HEK293T (cell line): Measurements from ENCODE around the gene CTNNA2.

Experiments
- CTCF ChIA-PET: fragments of 350-600 bp; formaldehyde crosslinking; extraction: SDS; loops from one replicate; lab custom pipeline; 2021; ENCODE audit warnings: antibody characterized with exemption, inconsistent platforms; lab: Yijun Ruan, JAX
- POLR2A ChIA-PET: fragments of 350-600 bp; formaldehyde crosslinking; extraction: SDS; loops from one replicate; lab custom pipeline; 2020; ENCODE audit warnings: antibody characterized with exemption, inconsistent platforms; lab: Yijun Ruan, JAX
- DNase-seq: peaks from one replicate; pipeline ENCODE4 v3.0.0; 2012; ENCODE audit warnings: mixed read lengths; ENCODE audit errors: extremely low spot score
- ARNT ChIP-seq: fragments of 450-650 bp; IDR thresholded peaks from 2 replicates; pipeline ENCODE4 v1.6.1; 2017; ENCODE audit warnings: mild to moderate bottlenecking
- BHLHE40 ChIP-seq: fragments of 450-650 bp; IDR thresholded peaks from 2 replicates; pipeline ENCODE4 v1.6.1; 2016; ENCODE audit warnings: mild to moderate bottlenecking, moderate library complexity, borderline replicate concordance
- CTBP1 ChIP-seq: fragments of 450-650 bp; IDR thresholded peaks from 2 replicates; pipeline ENCODE4 v1.6.1; 2016; ENCODE audit warnings: borderline replicate concordance
- ELF4 ChIP-seq: fragments of 450-650 bp; IDR thresholded peaks from 2 replicates; pipeline ENCODE4 v1.6.1; 2017; ENCODE audit warnings: antibody characterized with exemption
- FOXA1 ChIP-seq: fragments of 450-650 bp; IDR thresholded peaks from 2 replicates; pipeline ENCODE4 v1.6.1; 2016; ENCODE audit warnings: mild to moderate bottlenecking
- FOXK2 ChIP-seq: fragments of 450-650 bp; IDR thresholded peaks from 2 replicates; pipeline ENCODE4 v1.6.1; 2016; ENCODE audit warnings: mild to moderate bottlenecking
- FOXM1 ChIP-seq: fragments of 450-650 bp; IDR thresholded peaks from 2 replicates; pipeline ENCODE4 v1.6.1; 2017; ENCODE audit warnings: mild to moderate bottlenecking, borderline replicate concordance
- HDGF ChIP-seq: fragments of 450-650 bp; IDR thresholded peaks from 2 replicates; pipeline ENCODE4 v1.6.1; 2017; ENCODE audit warnings: antibody characterized with exemption, borderline replicate concordance
- L3MBTL2 ChIP-seq: fragments of 450-650 bp; conservative IDR thresholded peaks from 2 replicates; pipeline ENCODE4 v1.6.1; 2016; ENCODE audit warnings: mild to moderate bottlenecking
- LEF1 ChIP-seq: fragments of 450-650 bp; IDR thresholded peaks from 2 replicates; pipeline ENCODE4 v1.6.1; 2017; ENCODE audit warnings: mild to moderate bottlenecking, borderline replicate concordance
- NFRKB ChIP-seq: fragments of 450-650 bp; IDR thresholded peaks from 2 replicates; pipeline ENCODE4 v1.6.1; 2016; ENCODE audit warnings: mild to moderate bottlenecking, moderate library complexity
- SP1 ChIP-seq: fragments of 450-650 bp; IDR thresholded peaks from 2 replicates; pipeline ENCODE4 v1.6.1; 2017
- SUZ12 ChIP-seq: fragments of 450-650 bp; IDR thresholded peaks from 2 replicates; pipeline ENCODE4 v1.6.1; 2016; ENCODE audit warnings: mild to moderate bottlenecking
- TARDBP ChIP-seq: fragments of 450-650 bp; IDR thresholded peaks from 2 replicates; pipeline ENCODE4 v1.6.1; 2016
- ZNF384 ChIP-seq: fragments of 450-650 bp; IDR thresholded peaks from 2 replicates; pipeline ENCODE4 v1.6.1; 2016
- TF ChIP-seq, protein P1 (sequence below): fragments of 450-650 bp; IDR thresholded peaks from 2 replicates; pipeline ENCODE4 v1.6.1; 2016

CTNNA2 gene

DNA sequence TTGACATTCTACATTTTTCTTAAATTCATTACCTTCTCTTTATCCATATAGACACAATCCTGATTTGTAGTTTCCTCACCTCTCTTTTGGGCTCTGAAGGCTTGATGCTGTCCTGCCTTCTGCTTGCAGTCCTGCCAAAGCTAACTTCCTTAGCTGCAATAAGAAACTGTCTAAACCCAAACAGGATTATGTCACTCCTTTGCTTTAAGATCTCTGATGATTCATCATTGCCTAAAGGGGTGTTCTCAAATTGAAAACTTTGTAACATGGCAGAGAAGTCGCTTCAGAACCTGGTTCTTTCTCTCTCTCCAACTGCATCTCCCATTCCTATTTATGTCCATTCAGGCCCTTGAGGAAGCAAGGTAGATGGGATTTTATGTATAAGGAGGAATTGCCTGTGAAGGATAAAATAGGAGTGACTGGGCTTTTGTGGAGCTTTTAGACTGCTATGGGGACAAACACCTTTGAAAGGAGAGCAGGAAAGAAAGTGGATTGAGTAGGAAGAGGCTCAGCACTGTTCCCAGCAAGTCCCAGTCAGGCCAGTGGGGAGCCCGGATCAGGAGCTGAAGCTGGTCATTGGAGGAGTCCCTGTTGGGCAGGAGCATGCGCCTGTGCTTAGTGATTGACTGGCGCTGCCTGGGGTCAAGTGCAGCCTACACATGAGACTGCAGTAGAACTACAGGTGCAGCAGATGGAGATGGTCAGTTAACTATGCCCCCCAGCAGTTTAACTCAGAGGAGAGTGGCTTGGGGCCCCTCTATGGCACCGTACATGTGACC, 390.6 kb downstream of the CTNNA2 start:
- no peak for TF ChIP-seq BHLHE40
- TF ChIP-seq CTBP1: no peak
- TF ChIP-seq HDGF: no peak
- no peak for TF ChIP-seq L3MBTL2
- TF ChIP-seq ELF4: no peak
- no peak for TF ChIP-seq FOXK2
- TF ChIP-seq LEF1: no peak
- no peak for TF ChIP-seq NFRKB
- TF ChIP-seq FOXA1: no peak
- no peak for TF ChIP-seq SUZ12
- no peak for TF ChIP-seq ZNF384
- ChIA-PET CTCF (no interaction called here), POLR2A (no interaction called here)
- DNase-seq: no peak

GRCh38 chr2:79906139-79906890, 393.5 kb downstream of the CTNNA2 start:
- TF ChIP-seq FOXA1 (no peak), ARNT (no peak), TARDBP (no peak), ELF4 (no peak), BHLHE40 (no peak), CTBP1 (no peak), SUZ12 (no peak), FOXK2 (no peak), SP1 (no peak), NFRKB (no peak), L3MBTL2 (no peak), LEF1 (no peak), FOXM1 (no peak), ZNF384 (no peak), HDGF (no peak)
- TF ChIP-seq, protein P1, sequence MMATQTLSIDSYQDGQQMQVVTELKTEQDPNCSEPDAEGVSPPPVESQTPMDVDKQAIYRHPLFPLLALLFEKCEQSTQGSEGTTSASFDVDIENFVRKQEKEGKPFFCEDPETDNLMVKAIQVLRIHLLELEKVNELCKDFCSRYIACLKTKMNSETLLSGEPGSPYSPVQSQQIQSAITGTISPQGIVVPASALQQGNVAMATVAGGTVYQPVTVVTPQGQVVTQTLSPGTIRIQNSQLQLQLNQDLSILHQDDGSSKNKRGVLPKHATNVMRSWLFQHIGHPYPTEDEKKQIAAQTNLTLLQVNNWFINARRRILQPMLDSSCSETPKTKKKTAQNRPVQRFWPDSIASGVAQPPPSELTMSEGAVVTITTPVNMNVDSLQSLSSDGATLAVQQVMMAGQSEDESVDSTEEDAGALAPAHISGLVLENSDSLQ: no peak
- CTCF ChIA-PET: no interaction called here
- no peak for DNase-seq
- POLR2A ChIA-PET: no interaction called here

DNA sequence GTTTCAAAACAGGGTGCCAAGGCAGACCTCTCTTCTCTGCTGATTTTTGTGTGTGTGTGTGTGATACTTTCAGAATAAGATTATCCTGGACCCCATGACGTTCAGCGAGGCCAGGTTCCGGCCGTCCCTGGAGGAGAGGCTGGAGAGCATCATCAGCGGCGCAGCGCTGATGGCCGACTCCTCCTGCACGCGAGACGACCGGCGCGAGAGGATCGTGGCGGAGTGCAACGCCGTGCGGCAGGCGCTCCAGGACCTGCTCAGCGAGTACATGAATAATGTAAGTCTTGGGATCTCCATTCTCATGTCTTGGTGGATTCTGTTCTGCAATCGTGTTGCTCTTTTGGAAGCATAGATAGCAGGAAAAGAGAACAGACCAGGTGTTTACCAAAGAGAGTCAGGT, 396.7 kb downstream of the CTNNA2 start:
- POLR2A ChIA-PET: no interaction called here
- CTCF ChIA-PET: no interaction called here
- DNase-seq: no peak

DNA sequence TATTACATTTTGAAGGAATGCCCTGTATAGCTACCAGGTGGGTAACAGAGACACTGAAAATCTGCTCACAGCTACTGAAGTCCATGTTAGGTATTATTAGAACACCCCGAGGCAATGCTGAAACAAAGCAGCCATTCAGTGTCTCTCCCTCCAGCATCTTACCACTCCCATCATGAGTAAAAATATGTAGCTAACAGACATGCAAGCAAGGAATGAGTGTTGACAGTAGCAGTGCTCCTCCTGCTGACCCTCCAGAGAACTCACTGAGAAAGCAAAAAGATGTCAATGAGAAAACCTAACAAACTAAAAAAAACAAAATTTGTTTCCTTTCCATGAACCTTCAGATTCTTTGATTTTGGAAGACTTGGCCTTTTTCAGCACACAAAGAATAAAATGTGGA, 397.8 kb downstream of the CTNNA2 start:
- DNase-seq: no peak
- ChIA-PET POLR2A (no interaction called here), CTCF (no interaction called here)
- TF ChIP-seq FOXM1 (no peak), TARDBP (no peak), L3MBTL2 (no peak), ELF4 (no peak), CTBP1 (no peak), BHLHE40 (no peak), ZNF384 (no peak), ARNT (no peak), LEF1 (no peak), HDGF (no peak), SUZ12 (no peak)
- TF ChIP-seq, protein P1: no peak

More for the DNA sequence above, 396.7 kb downstream of the CTNNA2 start:
- TF ChIP-seq HDGF: no peak
- TF ChIP-seq FOXK2: no peak
- no peak for TF ChIP-seq NFRKB
- TF ChIP-seq ARNT: no peak
- no peak for TF ChIP-seq SUZ12
- no peak for TF ChIP-seq TARDBP
- TF ChIP-seq, protein P1: no peak
- TF ChIP-seq L3MBTL2: no peak
- TF ChIP-seq ZNF384: no peak
- TF ChIP-seq SP1: no peak
- no peak for TF ChIP-seq CTBP1
- no peak for TF ChIP-seq ELF4
- no peak for TF ChIP-seq BHLHE40
- no peak for TF ChIP-seq FOXA1
- TF ChIP-seq FOXM1: no peak
- TF ChIP-seq LEF1: no peak

GRCh38 chr2:79915455-79915854, 402.6 kb downstream of the CTNNA2 start:
- CTCF ChIA-PET: no interaction called here
- POLR2A ChIA-PET: no interaction called here
- no peak for TF ChIP-seq SUZ12
- no peak for TF ChIP-seq FOXK2
- TF ChIP-seq SP1: no peak
- no peak for TF ChIP-seq CTBP1
- TF ChIP-seq FOXM1: no peak
- no peak for TF ChIP-seq L3MBTL2
- no peak for TF ChIP-seq ZNF384
- no peak for DNase-seq

DNA sequence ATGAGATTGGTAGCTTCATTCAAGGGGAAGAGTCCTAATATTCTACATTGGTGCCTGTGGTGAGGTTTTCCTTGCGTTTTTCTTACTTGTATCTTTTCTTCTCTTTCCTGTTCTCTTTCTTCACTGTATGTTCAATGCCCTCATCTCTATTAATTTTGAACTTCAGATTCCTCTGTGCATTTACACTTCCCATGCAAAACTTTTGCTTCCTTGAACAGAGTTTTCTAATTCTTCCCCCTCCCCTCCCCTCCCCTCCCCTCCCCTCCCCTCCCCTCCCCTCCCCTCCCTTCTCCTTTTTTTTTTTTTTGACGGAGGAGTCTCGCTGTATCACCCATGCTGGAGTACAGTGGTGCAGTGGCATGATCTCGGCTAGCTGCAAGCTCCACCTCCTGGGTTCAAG, 403.4 kb downstream of the CTNNA2 start:
- ChIA-PET CTCF (no interaction called here), POLR2A (no interaction called here)
- TF ChIP-seq TARDBP (no peak), BHLHE40 (no peak), FOXK2 (no peak)
- no peak for DNase-seq
